Dedifferentiated amniotic fluid mesenchymal stem cell (primary cell): Measurements from ENCODE around the gene TBX10.
"Not testable (repeated sequence)": the region's sequence is repeated elsewhere in the genome, so short reads cannot be mapped to it uniquely, and the experiment has no call there.

Experiments used
- DNase-seq: peaks from one replicate; pipeline ENCODE4 v3.0.0-alpha.2; 2016; ENCODE audit errors: extremely low spot score

The TBX10 gene

GRCh38 chr11:67616431-67617242 is 22.9 kb downstream of the TBX10 start:
- no peak for DNase-seq

GRCh38 chr11:67615728-67616430 is 23.7 kb downstream of the TBX10 start:
- no peak for DNase-seq

GRCh38 chr11:67614730-67615714 is 24.5 kb downstream of the TBX10 start:
- DNase-seq, result no peak

GRCh38 chr11:67613960-67614715 is 25.4 kb downstream of the TBX10 start:
- no peak for DNase-seq

- DNase-seq, result no peak
Observed at GRCh38 chr11:67613313-67613959, 26.1 kb downstream of the TBX10 start.

- DNase-seq, result no peak
Observed at GRCh38 chr11:67612751-67613150, 26.8 kb downstream of the TBX10 start.

- DNase-seq, result no peak
Observed at GRCh38 chr11:67611704-67612587, 27.6 kb downstream of the TBX10 start.

GRCh38 chr11:67611165-67611564 is 28.4 kb downstream of the TBX10 start:
- no peak for DNase-seq

- DNase-seq, result no peak
Observed at GRCh38 chr11:67610302-67610868, 29.2 kb downstream of the TBX10 start.

GRCh38 chr11:67609316-67609715 is 30.2 kb downstream of the TBX10 start:
- DNase-seq, result no peak

- no peak for DNase-seq
Observed at GRCh38 chr11:67608486-67608885, 31.1 kb downstream of the TBX10 start.

GRCh38 chr11:67607507-67607906 is 32.1 kb downstream of the TBX10 start:
- DNase-seq, result no peak

GRCh38 chr11:67606492-67607295 is 32.9 kb downstream of the TBX10 start, which contains the start of gene NDUFV1:
NDUFV1 (plus strand) TSS chr11:67606936; CDS start chr11:67607005, 69 bp downstream.
- DNase-seq, result peak; percentile 84

GRCh38 chr11:67606093-67606491 is 33.5 kb downstream of the TBX10 start:
- DNase-seq, result no peak

- no peak for DNase-seq
Observed at GRCh38 chr11:67605231-67606011, 34.1 kb downstream of the TBX10 start.

- DNase-seq, result no peak
Observed at GRCh38 chr11:67604815-67605214, 34.7 kb downstream of the TBX10 start.

GRCh38 chr11:67604119-67604518 is 35.4 kb downstream of the TBX10 start:
- not testable (repeated sequence) for DNase-seq

- no peak for DNase-seq
Observed at GRCh38 chr11:67601098-67601497, 38.5 kb downstream of the TBX10 start.
